Naive B cell (primary cell): Measurements from ENCODE around the gene MYMK. TPM values are rescaled to one million over a fixed set of nuclear protein-coding genes. Genes with fewer than 3 reads are reported as not detected.

Experiments
- ATAC-seq, 2 donors: fragments of 150-1000 bp; cut with Tn5 transposase; 2 replicates each; pipeline ENCODE4 v1.10.0; 2021; ENCODE audit warnings: low read depth in 2 of 2, mild to moderate bottlenecking in 2 of 2, moderate library complexity in 2 of 2
- DNase-seq: peaks from one replicate; pipeline ENCODE4 v3.0.0; 2022
- H3K27ac Mint-ChIP-seq, 6 donors: one replicate each; pipeline ENCODE4 v1.8.0; 2020 to 2022; ENCODE audit warnings: mild to moderate bottlenecking in 6 of 6, mixed read lengths in 6 of 6, moderate library complexity in 5 of 6, inconsistent platforms in 2 of 6
- H3K27me3 Mint-ChIP-seq, 3 donors: one replicate each; pipeline ENCODE4 v1.8.0; 2021 to 2022; ENCODE audit warnings: mixed read lengths in 3 of 3, mild to moderate bottlenecking in 1 of 3
- H3K36me3 Mint-ChIP-seq, 2 donors: one replicate each; pipeline ENCODE4 v1.8.0; 2020 to 2022; ENCODE audit warnings: mixed read lengths in 2 of 2, inconsistent platforms in 1 of 2, mild to moderate bottlenecking in 1 of 2
- H3K4me1 Mint-ChIP-seq, 3 donors: one replicate each; pipeline ENCODE4 v1.8.0; 2020 to 2022; ENCODE audit warnings: mixed read lengths in 3 of 3, inconsistent platforms in 1 of 3, mild to moderate bottlenecking in 1 of 3, moderate library complexity in 1 of 3
- H3K4me3 Mint-ChIP-seq, 8 donors: one replicate each; pipeline ENCODE4 v1.8.0; 2020 to 2022; ENCODE audit warnings: mild to moderate bottlenecking in 8 of 8, mixed read lengths in 8 of 8, moderate library complexity in 8 of 8, inconsistent platforms in 2 of 8
- H3K9me3 Mint-ChIP-seq, 7 donors: one replicate each; pipeline ENCODE4 v1.8.0; 2020 to 2022; ENCODE audit warnings: mixed read lengths in 7 of 7, mild to moderate bottlenecking in 5 of 7, inconsistent platforms in 2 of 7, moderate library complexity in 1 of 7
- polyA plus RNA-seq, 6 donors: library from polyadenylated mRNA; unstranded; fragments of 300-500 nt; fragmentation: Illumina TruSeq; gene quantifications; one replicate each; pipeline ENCODE4 v1.2.3, GENCODE V29; 2021; ENCODE audit warnings: low read depth in 6 of 6

The MYMK gene
- polyA plus RNA-seq, 6 donors from 2014 or later, result not detected

DNA sequence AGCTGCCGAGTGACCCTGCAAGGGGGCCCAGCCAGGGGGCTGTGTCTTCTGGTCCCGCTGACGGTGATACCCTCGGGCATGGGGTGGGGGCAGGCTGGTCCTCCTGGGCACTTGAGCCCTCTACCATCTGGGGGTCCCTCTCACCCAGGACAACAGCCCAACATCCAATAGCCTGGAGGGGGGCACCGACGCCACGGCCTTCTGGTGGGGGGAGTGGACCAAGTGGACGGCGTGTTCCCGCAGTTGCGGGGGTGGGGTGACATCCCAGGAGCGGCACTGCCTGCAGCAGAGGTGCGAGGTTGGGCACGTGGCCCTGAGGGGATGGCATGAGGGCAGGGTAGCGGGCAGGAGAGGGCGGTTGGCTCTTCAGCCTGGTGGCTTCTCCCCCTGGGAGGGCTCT lies 12.5 kb upstream of the MYMK start:
- Mint-ChIP-seq H3K4me3 (no peak overlapping the region), H3K27me3 (peaks cover 23 to 67% (median 37%) of the 10 kb centered on the region in 3 donors), H3K27ac (no peak overlapping the region), H3K9me3 (no peaks in the 10 kb centered on the region), H3K4me1 (peaks cover 24 to 33% (median 31%) of the 10 kb centered on the region in 3 donors), H3K36me3 (no peaks in the 10 kb centered on the region)
- ATAC-seq (no peak), DNase-seq (no peak)

DNA sequence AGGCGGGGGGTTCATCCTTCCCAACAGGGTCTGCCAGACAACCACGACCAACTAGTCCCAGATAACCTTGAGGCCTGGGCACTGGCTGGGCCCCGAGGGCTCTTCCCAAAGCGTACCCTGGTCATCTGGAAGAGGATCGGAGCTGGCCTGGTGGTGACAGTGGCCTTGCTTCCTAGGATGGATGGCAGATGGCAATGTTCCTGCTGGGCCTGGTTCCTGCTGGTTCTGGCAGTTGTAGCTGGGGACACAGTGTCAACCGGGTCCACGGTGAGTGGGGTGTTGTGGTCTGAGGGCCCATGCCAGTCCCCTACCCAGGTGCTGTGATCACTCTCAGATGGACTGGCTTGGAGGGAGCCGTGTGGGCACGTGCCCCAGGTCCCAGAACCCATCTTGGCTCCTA lies 11.8 kb upstream of the MYMK start:
- H3K4me3 Mint-ChIP-seq, result no peak overlapping the region
- DNase-seq, result no peak

DNA sequence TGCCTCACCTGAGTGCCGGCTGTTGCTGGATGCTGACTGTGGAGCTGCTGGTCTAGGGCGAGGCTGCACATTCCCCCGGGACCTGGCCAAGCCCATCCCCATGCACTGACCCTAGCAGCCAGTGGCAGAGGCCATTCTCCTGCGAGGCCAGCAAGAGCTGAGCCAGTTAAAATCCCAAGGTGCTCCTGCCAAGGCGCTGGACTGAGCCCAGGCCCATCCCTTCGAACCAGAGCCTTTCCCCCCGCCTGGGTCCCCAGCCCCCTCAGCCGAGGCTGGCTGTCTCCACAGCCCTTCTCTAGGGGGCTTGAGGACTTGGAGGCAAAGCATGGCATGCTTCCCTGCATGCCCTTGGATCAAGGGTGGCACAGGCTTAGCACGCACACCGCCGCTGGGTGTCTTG lies 11.3 kb upstream of the MYMK start:
- no peak overlapping the region for H3K4me3 Mint-ChIP-seq
- no peaks in the 10 kb centered on the region for H3K36me3 Mint-ChIP-seq
- DNase-seq (no peak), ATAC-seq (no peak)
- H3K9me3 Mint-ChIP-seq, result no peaks in the 10 kb centered on the region
- H3K4me1 Mint-ChIP-seq, result peaks cover 24 to 33% (median 31%) of the 10 kb centered on the region in 3 donors
- peaks cover 23 to 74% (median 42%) of the 10 kb centered on the region in 3 donors for H3K27me3 Mint-ChIP-seq
- no peak overlapping the region for H3K27ac Mint-ChIP-seq

More for the DNA sequence above, 11.8 kb upstream of the MYMK start:
- no peaks in the 10 kb centered on the region for H3K9me3 Mint-ChIP-seq
- H3K27me3 Mint-ChIP-seq, result peaks cover 23 to 74% (median 42%) of the 10 kb centered on the region in 3 donors
- H3K27ac Mint-ChIP-seq, result no peak overlapping the region
- peaks cover 24 to 33% (median 31%) of the 10 kb centered on the region in 3 donors for H3K4me1 Mint-ChIP-seq
- H3K36me3 Mint-ChIP-seq, result no peaks in the 10 kb centered on the region
- ATAC-seq, result no peak

DNA sequence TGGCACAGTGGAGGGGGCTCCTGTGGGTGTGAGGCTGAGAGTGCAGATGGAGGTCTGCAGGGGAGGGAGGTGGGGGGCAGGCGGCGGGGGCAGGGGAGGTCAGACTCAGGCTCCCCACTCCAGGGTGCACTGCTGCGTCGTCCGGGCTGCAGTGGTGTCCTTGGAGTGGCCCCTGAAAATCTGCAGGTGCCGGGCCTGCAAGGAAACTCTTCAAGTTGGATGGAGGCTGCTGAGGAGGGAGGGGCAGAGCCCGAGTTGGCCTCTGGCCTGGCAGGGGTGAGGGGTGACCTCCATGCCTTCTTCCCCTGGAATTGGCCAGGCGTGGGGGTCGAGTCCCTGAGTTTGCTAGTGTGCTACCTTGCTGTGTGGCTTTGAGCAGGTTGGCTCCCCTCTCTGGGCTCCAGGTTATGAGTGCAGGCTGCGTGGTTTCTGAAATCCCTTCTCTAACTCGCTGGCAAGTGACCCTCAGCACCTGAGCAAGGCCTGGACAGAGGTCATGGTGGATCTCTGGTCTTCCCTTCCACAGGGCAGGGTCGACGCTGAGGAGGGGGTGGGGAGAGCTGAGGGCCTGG lies 10.6 kb upstream of the MYMK start:
- H3K27me3 Mint-ChIP-seq, result peaks cover 20 to 68% (median 37%) of the 10 kb centered on the region in 3 donors
- H3K27ac Mint-ChIP-seq, result no peak overlapping the region
- peaks cover 18 to 28% (median 25%) of the 10 kb centered on the region in 3 donors for H3K4me1 Mint-ChIP-seq
- DNase-seq (no peak), ATAC-seq (no peak)
- no peaks in the 10 kb centered on the region for H3K9me3 Mint-ChIP-seq
- H3K4me3 Mint-ChIP-seq, result peak overlapping the region in 1 of 8 donors; percentile 32
- no peaks in the 10 kb centered on the region for H3K36me3 Mint-ChIP-seq

DNA sequence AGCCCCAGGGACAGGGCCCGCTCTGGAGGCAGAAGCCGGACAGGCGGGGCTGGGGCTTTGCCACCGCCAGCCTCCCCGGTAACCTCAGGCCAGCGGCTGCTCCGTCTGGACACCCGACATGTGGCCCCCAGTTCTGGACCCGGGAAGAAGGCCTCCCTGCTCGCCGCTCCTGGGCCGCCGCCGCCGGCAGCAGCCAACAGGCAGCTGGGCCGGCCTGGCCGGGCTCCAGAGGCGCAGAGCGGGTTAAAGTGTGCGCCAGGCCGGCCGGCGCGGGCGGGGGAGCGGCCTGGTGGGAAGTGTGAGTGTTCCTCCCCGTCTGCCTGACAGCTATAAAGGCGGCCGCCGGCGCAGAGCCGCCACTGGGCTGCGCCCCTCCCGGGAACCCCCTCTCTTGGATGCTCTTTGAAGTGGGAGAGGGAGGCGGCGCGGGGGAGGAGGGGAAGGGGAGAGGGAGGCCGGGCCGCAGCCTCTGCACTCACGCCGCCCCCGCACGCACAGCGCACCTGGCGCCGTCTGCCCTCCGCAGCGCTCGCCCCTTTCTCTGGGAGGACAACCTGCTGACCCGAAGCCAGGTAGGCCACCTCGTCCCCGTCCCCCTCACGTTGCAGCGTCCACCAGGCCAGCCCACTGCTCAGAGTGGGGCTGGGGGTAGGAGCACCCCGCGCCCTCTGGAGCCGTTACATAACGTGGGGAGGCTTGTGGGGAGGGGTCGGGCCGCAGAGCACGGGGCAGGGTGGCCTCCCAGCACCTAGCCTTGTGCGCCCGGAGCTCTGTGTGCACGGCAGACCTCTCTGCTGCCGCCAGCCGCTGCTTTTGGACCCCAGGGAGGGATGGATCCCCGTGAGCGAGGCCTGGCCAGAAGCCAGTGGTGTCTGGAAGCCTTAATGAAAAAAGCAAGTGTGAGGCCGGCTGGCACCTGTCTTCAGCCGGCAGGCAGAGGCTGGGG lies 9.9 kb upstream of the MYMK start, which contains the start of gene ADAMTSL2:
TSS of gene ADAMTSL2 (plus strand) at position 359 of the 946 bp plus-strand sequence. CDS start 2,009 bp downstream, outside the sequence.
- Mint-ChIP-seq H3K4me3 (peak within 1 kb of the TSS in 5 of 8 donors; percentile 19 to 77 (median 60)), H3K9me3 (no peaks in the 10 kb centered on the region)
- ATAC-seq, result peak; percentile 29 to 56

DNA sequence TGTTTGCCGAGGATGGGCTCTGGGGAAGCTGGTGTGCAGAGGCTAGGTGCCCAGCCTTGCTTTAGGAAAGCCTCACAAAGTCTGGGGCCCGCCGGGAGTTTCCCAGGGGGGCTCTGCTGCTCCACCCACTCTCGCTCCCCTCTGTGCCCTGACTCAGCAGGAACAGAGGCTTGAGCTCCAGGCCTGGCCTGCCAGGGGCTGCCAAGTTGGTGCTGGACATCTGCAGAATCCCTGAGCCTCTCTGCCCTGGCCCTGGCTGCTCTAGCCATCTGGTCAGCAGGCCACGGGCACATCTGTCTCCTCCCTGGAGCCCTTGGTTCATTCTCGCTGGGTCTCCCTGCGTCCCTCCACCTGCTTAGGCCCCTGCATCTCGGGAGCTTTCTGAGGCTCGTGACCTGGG lies 9.1 kb upstream of the MYMK start:
- H3K9me3 Mint-ChIP-seq, result no peaks in the 10 kb centered on the region
- ATAC-seq (peak in 1 of 2 donors; percentile 29), DNase-seq (no peak)
- H3K27me3 Mint-ChIP-seq, result peaks cover 11 to 68% (median 33%) of the 10 kb centered on the region in 3 donors
- no peaks in the 10 kb centered on the region for H3K36me3 Mint-ChIP-seq
- H3K4me1 Mint-ChIP-seq, result peaks cover 10 to 17% (median 12%) of the 10 kb centered on the region in 3 donors
- peak overlapping the region in 2 of 8 donors; percentile 9 to 68 for H3K4me3 Mint-ChIP-seq
- H3K27ac Mint-ChIP-seq, result peak overlapping the region in 1 of 6 donors; percentile 69

More for the DNA sequence above, 9.9 kb upstream of the MYMK start, which contains the start of gene ADAMTSL2:
- H3K4me1 Mint-ChIP-seq, result peaks cover 15 to 23% (median 17%) of the 10 kb centered on the region in 3 donors
- DNase-seq, result no peak
- H3K36me3 Mint-ChIP-seq, result no peaks in the 10 kb centered on the region
- H3K27ac Mint-ChIP-seq, result peak within 1 kb of the TSS in 2 of 6 donors; percentile 69 to 72
- peaks cover 16 to 68% (median 36%) of the 10 kb centered on the region in 3 donors for H3K27me3 Mint-ChIP-seq

DNA sequence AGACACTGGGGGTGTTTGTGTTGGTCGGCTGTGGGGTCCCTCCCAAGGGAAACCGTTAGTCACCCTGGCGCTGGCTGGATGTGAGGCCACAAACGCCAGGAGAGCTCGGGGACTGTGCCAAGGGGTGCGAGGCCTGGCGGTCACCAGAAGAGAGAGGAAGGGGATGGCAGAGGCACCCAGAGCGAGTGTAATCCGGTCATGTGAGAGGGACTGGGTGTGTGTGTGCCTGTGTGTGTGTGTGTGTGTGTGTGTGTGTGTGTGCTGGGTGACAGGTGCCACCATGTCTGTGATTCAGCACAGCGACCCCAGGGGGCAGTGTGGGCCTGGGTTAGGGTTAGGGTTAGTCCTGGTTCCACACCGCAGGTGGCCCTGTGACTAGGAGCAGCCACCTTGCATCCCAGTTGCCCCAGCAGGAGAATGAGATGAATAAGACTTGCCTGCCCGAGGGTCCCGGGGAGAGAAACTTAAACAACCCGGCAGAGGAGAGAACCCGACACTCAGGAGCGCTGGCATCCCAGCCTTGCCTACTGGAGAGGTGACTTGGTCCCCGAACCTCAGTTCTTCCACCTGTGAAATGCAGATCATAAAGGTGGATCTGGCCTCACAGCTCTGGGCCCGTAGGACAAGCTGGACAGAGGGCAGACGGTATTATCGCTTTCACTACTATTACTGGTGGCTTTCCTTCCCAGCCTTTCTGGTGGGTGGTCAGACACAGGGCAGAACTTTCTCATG lies 8.3 kb upstream of the MYMK start:
- Mint-ChIP-seq H3K4me3 (peak overlapping the region in 5 of 8 donors; percentile 23 to 77 (median 68)), H3K9me3 (no peaks in the 10 kb centered on the region), H3K36me3 (no peaks in the 10 kb centered on the region), H3K27me3 (peaks cover 11 to 70% (median 38%) of the 10 kb centered on the region in 3 donors), H3K4me1 (peaks cover 10 to 15% (median 12%) of the 10 kb centered on the region in 3 donors), H3K27ac (peak overlapping the region in 4 of 6 donors; percentile 46 to 96 (median 76))
- peak; percentile 49 for DNase-seq
- ATAC-seq, result peak; percentile 54 to 73

DNA sequence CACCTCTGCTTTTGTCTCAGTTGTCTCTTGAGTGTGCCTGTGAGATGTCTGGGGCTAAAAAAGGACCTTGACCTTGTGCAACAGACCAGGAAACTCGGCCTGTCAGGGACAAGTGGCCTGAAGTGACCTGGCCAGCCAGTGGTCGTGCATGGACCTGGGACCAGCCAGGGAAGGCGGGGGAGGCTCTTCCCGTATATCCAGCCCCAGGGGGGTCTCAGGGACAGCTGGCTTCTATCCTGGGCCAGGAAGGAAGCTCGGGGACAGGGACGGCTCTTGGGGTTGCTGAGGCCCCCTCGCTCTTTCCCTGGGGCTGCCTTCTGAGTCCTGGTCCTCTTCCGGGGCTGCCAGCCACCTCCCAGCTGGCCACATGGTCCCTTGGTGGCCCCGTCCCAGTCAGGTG lies 6.5 kb upstream of the MYMK start:
- no peaks in the 10 kb centered on the region for H3K9me3 Mint-ChIP-seq
- H3K27ac Mint-ChIP-seq, result no peak overlapping the region
- DNase-seq (no peak), ATAC-seq (no peak)
- H3K4me3 Mint-ChIP-seq, result no peak overlapping the region
- H3K4me1 Mint-ChIP-seq, result peaks cover 10 to 15% (median 12%) of the 10 kb centered on the region in 3 donors
- no peaks in the 10 kb centered on the region for H3K36me3 Mint-ChIP-seq
- H3K27me3 Mint-ChIP-seq, result peaks cover 7 to 80% (median 56%) of the 10 kb centered on the region in 3 donors

DNA sequence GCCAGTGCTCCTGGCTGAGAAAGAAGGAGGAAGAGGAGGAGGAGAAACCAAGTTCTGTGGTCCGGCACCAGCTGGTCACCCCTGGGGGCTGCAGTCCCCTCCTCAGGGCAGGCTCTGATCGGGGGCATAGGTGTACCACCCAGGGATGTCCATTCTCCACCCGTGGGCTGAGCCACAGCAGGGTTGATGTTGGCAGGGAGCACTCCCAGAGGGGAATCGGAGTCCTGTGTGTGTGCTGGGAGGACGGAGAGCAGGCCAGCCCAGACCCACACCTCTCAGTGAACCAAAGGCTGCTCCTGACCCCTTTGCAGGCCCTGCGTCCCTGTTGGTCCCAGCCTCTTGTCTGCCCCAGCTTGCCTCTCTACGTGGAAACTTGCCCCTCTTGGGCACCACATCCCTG lies 5.1 kb upstream of the MYMK start:
- Mint-ChIP-seq H3K36me3 (no peaks in the 10 kb centered on the region), H3K27ac (no peak overlapping the region), H3K27me3 (peaks cover 7 to 68% (median 65%) of the 10 kb centered on the region in 3 donors), H3K9me3 (no peaks in the 10 kb centered on the region), H3K4me3 (no peak overlapping the region), H3K4me1 (peaks cover 10 to 15% (median 12%) of the 10 kb centered on the region in 3 donors)
- ATAC-seq, result no peak
- DNase-seq, result no peak

DNA sequence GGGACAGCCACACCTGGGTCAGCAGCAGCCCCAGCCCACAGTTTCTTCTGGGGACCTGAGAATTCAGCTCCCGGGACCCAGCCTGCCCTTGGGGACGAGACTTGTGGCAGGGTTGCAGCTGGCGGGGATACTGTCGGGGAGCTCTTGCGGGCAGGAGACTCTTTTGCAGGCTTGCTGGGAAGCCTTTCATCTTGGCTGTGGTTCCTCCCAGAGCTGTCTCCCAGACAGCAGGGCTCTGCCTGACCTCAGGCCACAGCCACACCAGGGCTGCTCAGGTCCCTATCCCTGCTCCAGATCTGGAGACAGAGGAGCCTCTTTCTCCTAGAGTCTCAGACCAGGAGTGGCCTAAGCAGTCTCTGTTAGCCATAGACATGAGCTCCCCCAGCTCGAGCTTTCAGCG lies 4.7 kb upstream of the MYMK start:
- Mint-ChIP-seq H3K4me1 (peaks cover 10 to 15% (median 12%) of the 10 kb centered on the region in 3 donors), H3K4me3 (no peak overlapping the region), H3K27me3 (peaks cover 7 to 66% (median 65%) of the 10 kb centered on the region in 3 donors), H3K9me3 (no peaks in the 10 kb centered on the region), H3K36me3 (no peaks in the 10 kb centered on the region), H3K27ac (no peak overlapping the region)
- no peak for ATAC-seq
- DNase-seq, result no peak

DNA sequence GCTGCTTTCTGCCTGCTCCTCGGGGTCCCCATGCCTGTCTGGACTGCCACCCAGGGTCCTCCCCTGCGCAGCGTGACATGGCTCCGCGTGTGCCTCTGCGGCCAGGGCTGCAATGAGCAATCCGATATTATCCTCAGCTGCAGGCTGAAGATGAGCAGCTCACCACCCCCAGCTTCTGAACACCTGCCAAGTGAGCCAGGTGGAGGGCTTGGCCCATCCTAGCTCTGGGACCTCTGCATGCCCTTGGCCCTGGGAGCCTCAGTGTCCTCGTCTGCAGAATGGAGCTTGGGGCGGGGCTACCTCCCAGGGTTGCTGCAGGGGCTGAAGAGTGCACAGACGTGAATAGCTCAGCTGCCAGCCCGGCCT lies 4.1 kb upstream of the MYMK start:
- Mint-ChIP-seq H3K9me3 (no peaks in the 10 kb centered on the region), H3K27ac (no peak overlapping the region), H3K27me3 (peaks cover 8 to 66% (median 65%) of the 10 kb centered on the region in 3 donors), H3K4me3 (no peak overlapping the region), H3K4me1 (peaks cover 10 to 12% (median 10%) of the 10 kb centered on the region in 3 donors), H3K36me3 (no peaks in the 10 kb centered on the region)
- no peak for ATAC-seq
- no peak for DNase-seq

DNA sequence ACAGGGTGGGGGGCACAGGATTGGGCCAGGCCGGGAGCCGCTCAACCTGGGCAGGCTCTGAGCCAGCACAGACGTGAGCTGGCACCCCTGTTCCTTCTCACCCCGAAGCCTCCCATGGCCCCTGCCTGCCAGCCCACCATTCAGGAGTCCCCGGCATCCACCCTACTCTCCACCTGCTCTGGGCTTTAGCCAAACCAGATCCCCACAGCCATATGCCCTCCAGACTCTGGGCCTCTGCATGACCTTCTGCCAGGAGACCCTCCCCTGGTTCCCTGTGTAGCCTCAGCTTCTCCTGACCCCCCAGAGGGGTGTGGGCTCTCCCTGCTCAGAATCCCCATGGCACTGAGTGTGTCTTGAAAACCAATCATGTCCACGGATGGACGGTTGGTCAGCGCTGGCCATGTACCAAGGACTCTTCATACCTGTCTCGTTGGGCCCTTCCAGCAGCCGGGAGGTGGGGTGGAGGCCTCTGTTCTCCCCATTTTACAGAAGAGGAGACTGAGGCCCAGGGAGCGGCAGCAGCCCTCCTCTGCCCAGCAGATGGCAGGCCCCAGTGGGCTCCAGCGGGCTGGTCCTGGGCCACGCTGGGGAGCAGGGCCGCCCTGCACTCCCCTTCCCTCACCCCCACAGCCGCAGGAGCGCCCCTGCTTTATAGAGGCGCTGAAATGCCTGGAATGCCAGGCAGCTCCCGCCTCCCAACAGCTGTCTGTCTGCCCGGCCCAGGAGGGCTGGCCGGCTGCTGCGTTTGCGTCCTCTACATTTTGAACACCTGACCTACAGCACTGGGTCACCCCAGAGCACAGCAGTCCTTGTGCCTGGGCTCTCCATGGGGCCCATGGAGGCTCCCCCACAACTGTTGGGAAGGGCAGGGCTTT lies 3.5 kb upstream of the MYMK start:
- no peak for ATAC-seq
- H3K36me3 Mint-ChIP-seq, result no peaks in the 10 kb centered on the region

More for the DNA sequence above, 3.5 kb upstream of the MYMK start:
- Mint-ChIP-seq H3K27me3 (peaks cover 8 to 66% (median 59%) of the 10 kb centered on the region in 3 donors), H3K4me1 (peaks cover 7 to 9% (median 7%) of the 10 kb centered on the region in 3 donors), H3K4me3 (no peak overlapping the region), H3K9me3 (no peaks in the 10 kb centered on the region), H3K27ac (no peak overlapping the region)
- no peak for DNase-seq
